MCF 10A (cell line): ENCODE data around the gene PFN1. TPM values are rescaled to one million over a fixed set of nuclear protein-coding genes. Genes with fewer than 3 reads are reported as not detected.
A peak's percentile ranks its signal among the peaks of the same experiment; 100 is the strongest.

Source experiments
- BruUV-seq: library from RNA; stranded (reverse); fragments of 400-500 nt; replicated peaks from 2 replicates; lab custom pipeline; 2021; lab: Mats Ljungman, UMichigan
- CTCF ChIA-PET: fragments of 300-600 bp; sonication (Branson Sonifier 250); formaldehyde crosslinking; extraction: SDS; loops from one replicate; lab custom pipeline; 2021; ENCODE audit warnings: antibody characterized with exemption, inconsistent platforms; lab: Yijun Ruan, JAX
- POLR2A ChIA-PET: fragments of 300-600, 350-650 bp; sonication (Branson Sonifier 250); formaldehyde crosslinking; extraction: SDS; loops from one replicate; lab custom pipeline; 2020; ENCODE audit warnings: antibody characterized with exemption, inconsistent platforms; lab: Yijun Ruan, JAX
- DNase-seq: peaks from one replicate; pipeline ENCODE4 v3.0.0-alpha.2; 2018; ENCODE audit not compliant: unreplicated experiment
- H3K27ac Mint-ChIP-seq: one replicate; pipeline ENCODE4 v1.8.0; 2022; ENCODE audit warnings: mild to moderate bottlenecking, low read depth, mixed read lengths; ENCODE audit not compliant: unreplicated experiment
- H3K27me3 Mint-ChIP-seq: one replicate; pipeline ENCODE4 v1.8.0; 2022; ENCODE audit warnings: mixed read lengths; ENCODE audit not compliant: insufficient read depth, unreplicated experiment
- H3K36me3 Mint-ChIP-seq: one replicate; pipeline ENCODE4 v1.8.0; 2022; ENCODE audit warnings: mild to moderate bottlenecking, moderate library complexity, mixed read lengths; ENCODE audit not compliant: insufficient read depth, unreplicated experiment
- H3K4me1 Mint-ChIP-seq: one replicate; pipeline ENCODE4 v1.8.0; 2022; ENCODE audit warnings: mixed read lengths; ENCODE audit not compliant: insufficient read depth, unreplicated experiment
- H3K4me3 Mint-ChIP-seq: one replicate; pipeline ENCODE4 v1.8.0; 2022; ENCODE audit warnings: mild to moderate bottlenecking, moderate library complexity, mixed read lengths; ENCODE audit not compliant: unreplicated experiment
- H3K9me3 Mint-ChIP-seq: one replicate; pipeline ENCODE4 v1.8.0; 2022; ENCODE audit warnings: mixed read lengths; ENCODE audit not compliant: unreplicated experiment
- CTCF ChIP-seq: fragments of 200-600 bp; IDR thresholded peaks from one replicate; pipeline ENCODE4 v1.8.0; 2022; ENCODE audit warnings: antibody characterized with exemption, mild to moderate bottlenecking; ENCODE audit not compliant: unreplicated experiment
- intact Hi-C: fragments of 100-400 bp; cut with micrococcal nuclease; formaldehyde crosslinking; loops from 2 replicates; pipeline ENCODE4 v1.14.1; 2022
- total RNA-seq: library from RNA; stranded (reverse); gene quantifications from 2 replicates; pipeline ENCODE4 v1.2.3, GENCODE V29; 2022

PFN1 gene
- total RNA-seq, 1 experiment from 2014 or later, result 1,106 TPM

- ChIA-PET POLR2A (interaction anchor here (0.5 to 13.3 kb wide), 7 partner anchors 8 to 136 kb away, joined by 3 to 639 read pairs (median 10); partner anchors contain the start of genes CAMTA2, ENO3, INCA1 and KIF1C), CTCF (interaction anchor here (0.7 to 2.4 kb wide), 8 partner anchors 10 to 61 kb away, joined by 3 to 12 read pairs (median 4); partner anchors contain the start of genes CAMTA2, RNF167 and SLC25A11)
- no peaks in the 10 kb centered on the region for H3K27me3 Mint-ChIP-seq
- TF ChIP-seq CTCF, result no peak
- H3K4me1 Mint-ChIP-seq, result peaks cover 19% of the 10 kb centered on the region
- DNase-seq, result no peak
- no peaks in the 10 kb centered on the region for H3K9me3 Mint-ChIP-seq
- BruUV-seq, result no TSS peak
- intact Hi-C loops, result no loop called here
- no peak overlapping the region for H3K27ac Mint-ChIP-seq
- H3K4me3 Mint-ChIP-seq, result no peak overlapping the region
- peaks cover 50% of the 10 kb centered on the region for H3K36me3 Mint-ChIP-seq
Observed at GRCh38 chr17:4970273-4970672, 21.9 kb upstream of the PFN1 start.

- Mint-ChIP-seq H3K36me3 (peaks cover 44% of the 10 kb centered on the region), H3K4me3 (no peak overlapping the region), H3K27me3 (no peaks in the 10 kb centered on the region), H3K4me1 (peaks cover 15% of the 10 kb centered on the region), H3K27ac (no peak overlapping the region), H3K9me3 (no peaks in the 10 kb centered on the region)
- intact Hi-C loops, result loop anchor here (1.0 kb wide), 2 partner anchors 20 to 60 kb away; no protein-coding TSS in a partner anchor
- TSS peak; percentile 69 for BruUV-seq
- no peak for TF ChIP-seq CTCF
- ChIA-PET CTCF (interaction anchor here (0.6 to 2.4 kb wide), 7 partner anchors 17 to 97 kb away, joined by 3 to 12 read pairs (median 4); partner anchors contain the start of genes CAMTA2, RNF167 and SLC25A11), POLR2A (interaction anchor here (0.7 to 13.3 kb wide), 12 partner anchors 9 to 266 kb away, joined by 3 to 639 read pairs (median 8); partner anchors contain the start of genes CAMTA2, ENO3, INCA1 and KIF1C)
- DNase-seq, result peak; percentile 9
Observed at GRCh38 chr17:4969551-4970173, 21.3 kb upstream of the PFN1 start.

GRCh38 chr17:4969047-4969550 is 20.8 kb upstream of the PFN1 start:
- no peak overlapping the region for H3K4me3 Mint-ChIP-seq
- H3K27ac Mint-ChIP-seq, result no peak overlapping the region
- DNase-seq, result peak; percentile 92
- TF ChIP-seq CTCF, result no peak
- ChIA-PET POLR2A (interaction anchor here (0.7 to 13.3 kb wide), 13 partner anchors 9 to 266 kb away, joined by 3 to 639 read pairs (median 7); partner anchors contain the start of genes CAMTA2, ENO3, INCA1 and KIF1C), CTCF (interaction anchor here (0.6 to 2.4 kb wide), 5 partner anchors 18 to 98 kb away, joined by 3 to 12 read pairs (median 4); no protein-coding TSS in a partner anchor)
- H3K36me3 Mint-ChIP-seq, result peaks cover 42% of the 10 kb centered on the region
- peaks cover 15% of the 10 kb centered on the region for H3K4me1 Mint-ChIP-seq
- H3K9me3 Mint-ChIP-seq, result no peaks in the 10 kb centered on the region
- no TSS peak for BruUV-seq
- no peaks in the 10 kb centered on the region for H3K27me3 Mint-ChIP-seq
- intact Hi-C loops, result loop anchor here (1.0 kb wide), 2 partner anchors 20 to 60 kb away; no protein-coding TSS in a partner anchor
